AG10803 (cell line): ENCODE data around the gene OSGEPL1.

Experiments used
- DNase-seq: peaks from one replicate; pipeline ENCODE4 v3.0.0; 2010; ENCODE audit warnings: low read depth
- H3K4me3 ChIP-seq: 2 replicates; pipeline ENCODE4 v1.5.1; 2011; ENCODE audit warnings: mild to moderate bottlenecking, low read length, control low read depth
- CTCF ChIP-seq: conservative IDR thresholded peaks from 2 replicates; pipeline ENCODE4 v1.5.1; 2011; ENCODE audit warnings: mild to moderate bottlenecking, low read length, control low read depth, inconsistent platforms

The OSGEPL1 gene

GRCh38 chr2:189797902-189798301 lies 35.3 kb upstream of the OSGEPL1 start:
- no peak overlapping the region for H3K4me3 ChIP-seq
- TF ChIP-seq CTCF: no peak
- DNase-seq: no peak

GRCh38 chr2:189794310-189794709 lies 31.7 kb upstream of the OSGEPL1 start:
- H3K4me3 ChIP-seq: no peak overlapping the region
- no peak for DNase-seq

GRCh38 chr2:189791338-189792042 lies 28.9 kb upstream of the OSGEPL1 start:
- H3K4me3 ChIP-seq: no peak overlapping the region
- no peak for DNase-seq
- no peak for TF ChIP-seq CTCF

More at GRCh38 chr2:189794310-189794709, 31.7 kb upstream of the OSGEPL1 start:
- no peak for TF ChIP-seq CTCF

GRCh38 chr2:189783927-189784867 lies 21.6 kb upstream of the OSGEPL1 start, which contains the start of the genes ORMDL1 and PMS1:
Gene ORMDL1, minus strand, starts transcription at chr2:189784339. Its CDS starts 1,744 bp downstream, at chr2:189782595.
Gene PMS1, plus strand, starts transcription at chr2:189784450. Its CDS starts 7,360 bp downstream, at chr2:189791810.
- no peak for TF ChIP-seq CTCF
- DNase-seq: peak; percentile 96
- peak within 1 kb of the TSS; percentile 82 for H3K4me3 ChIP-seq

- no peak for TF ChIP-seq CTCF
- peak overlapping the region; percentile 82 for H3K4me3 ChIP-seq
- DNase-seq: peak; percentile 39
These were observed 20.9 kb upstream of the OSGEPL1 start for GRCh38 chr2:189783451-189783926.

- DNase-seq: peak; percentile 69
- TF ChIP-seq CTCF: no peak
- peak overlapping the region; percentile 82 for H3K4me3 ChIP-seq
These were observed 19.7 kb upstream of the OSGEPL1 start for GRCh38 chr2:189782221-189782671.
